Measurements from ENCODE around the gene MANEAL.

MANEAL gene

GRCh38 chr1:37817481-37817880 lies 23.8 kb downstream of the MANEAL start:
- H3K4me3 ChIP-seq = no peak overlapping the region
- no peak for TF ChIP-seq CTCF (IDR thresholded peaks at IDR 0.05)
- H3K27ac ChIP-seq = no peak overlapping the region
- DNase-seq (ENCODE audit: low spot score) = no peak

- TF ChIP-seq CTCF (IDR thresholded peaks at IDR 0.05) = no peak
- no peak for DNase-seq (ENCODE audit: low spot score)
- Histone ChIP-seq H3K4me3 (no peak overlapping the region), H3K27ac (no peak overlapping the region)
Measured at GRCh38 chr1:37821481-37821880, 27.8 kb downstream of the MANEAL start.

- no peak overlapping the region for H3K27ac ChIP-seq
- TF ChIP-seq CTCF (IDR thresholded peaks at IDR 0.05) = no peak
- no peak overlapping the region for H3K4me3 ChIP-seq
- DNase-seq (ENCODE audit: low spot score) = no peak
Measured at GRCh38 chr1:37822906-37823815, 29.5 kb downstream of the MANEAL start.

GRCh38 chr1:37824001-37824400 lies 30.4 kb downstream of the MANEAL start:
- no peak for TF ChIP-seq CTCF (IDR thresholded peaks at IDR 0.05)

GRCh38 chr1:37825506-37825905 lies 31.9 kb downstream of the MANEAL start:
- Histone ChIP-seq H3K4me3 (no peak overlapping the region), H3K27ac (no peak overlapping the region)
- no peak for TF ChIP-seq CTCF (IDR thresholded peaks at IDR 0.05)
- no peak for DNase-seq (ENCODE audit: low spot score)

More at GRCh38 chr1:37824001-37824400, 30.4 kb downstream of the MANEAL start:
- Histone ChIP-seq H3K27ac (no peak overlapping the region), H3K4me3 (no peak overlapping the region)
- no peak for DNase-seq (ENCODE audit: low spot score)

GRCh38 chr1:37828410-37829074 lies 34.9 kb downstream of the MANEAL start:
- no peak overlapping the region for H3K4me3 ChIP-seq
- H3K27ac ChIP-seq = no peak overlapping the region
- TF ChIP-seq CTCF (IDR thresholded peaks at IDR 0.05) = no peak
- DNase-seq (ENCODE audit: low spot score) = no peak
